ENCODE data around the gene NLRP11.

DNA sequence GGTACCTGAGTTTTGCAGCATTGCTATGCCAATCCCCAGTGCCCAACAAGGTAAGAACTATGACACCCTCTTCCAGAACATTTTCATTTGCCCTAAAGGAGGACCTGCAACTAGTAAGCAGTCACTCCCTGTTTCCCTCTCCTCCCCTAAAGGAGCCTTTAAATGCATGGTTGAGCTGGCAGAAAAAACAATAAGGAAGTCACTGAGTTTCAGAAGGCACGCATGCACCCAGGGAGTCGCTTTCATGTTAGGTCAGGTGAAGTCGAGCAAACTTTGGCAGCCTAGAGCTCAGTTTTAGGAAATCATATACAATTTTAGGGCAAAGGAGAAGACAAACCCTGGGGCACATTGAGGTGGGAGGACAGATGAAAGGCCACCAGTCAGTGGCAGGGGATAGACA, 11.8 kb downstream of the NLRP11 start:
- TF ChIP-seq EZH2 (IDR thresholded peaks at IDR 0.05; ENCODE audit: low read length, unreplicated experiment), result no peak
- TF ChIP-seq CTCF (conservative IDR thresholded peaks at IDR 0.05; ENCODE audit: low read depth, low read length), result no peak
- no peak for TF ChIP-seq EZH2phosphoT487 (IDR thresholded peaks at IDR 0.05; ENCODE audit: borderline replicate concordance, low read length)
